GM19035 (cell line): Measurements from ENCODE around the gene GHR.

Experiments
- ATAC-seq: cut with Tn5 transposase; IDR thresholded peaks from one replicate; pipeline ENCODE4 v1.9.1; 2021; ENCODE audit not compliant: unreplicated experiment

Gene GHR

DNA sequence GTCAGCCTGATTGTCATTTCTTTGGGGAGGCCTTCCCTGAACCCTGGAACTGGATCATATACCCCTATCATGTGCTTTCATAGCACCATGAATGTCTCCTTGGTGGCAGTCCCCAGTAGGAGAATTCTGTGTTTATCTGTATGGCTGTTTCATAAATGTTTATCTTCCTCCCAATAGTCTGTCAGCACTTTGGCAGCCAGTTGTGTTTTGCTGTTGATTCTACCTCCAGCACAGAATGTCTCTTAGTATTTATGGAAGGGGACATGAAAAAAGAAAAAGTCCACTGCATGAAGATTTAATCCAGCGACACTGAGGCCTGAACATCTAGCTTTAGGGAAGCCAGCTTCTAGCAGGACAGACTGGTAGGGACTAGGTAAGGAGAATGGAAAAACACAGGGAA, 38.3 kb downstream of the GHR start:
- no peak for ATAC-seq

DNA sequence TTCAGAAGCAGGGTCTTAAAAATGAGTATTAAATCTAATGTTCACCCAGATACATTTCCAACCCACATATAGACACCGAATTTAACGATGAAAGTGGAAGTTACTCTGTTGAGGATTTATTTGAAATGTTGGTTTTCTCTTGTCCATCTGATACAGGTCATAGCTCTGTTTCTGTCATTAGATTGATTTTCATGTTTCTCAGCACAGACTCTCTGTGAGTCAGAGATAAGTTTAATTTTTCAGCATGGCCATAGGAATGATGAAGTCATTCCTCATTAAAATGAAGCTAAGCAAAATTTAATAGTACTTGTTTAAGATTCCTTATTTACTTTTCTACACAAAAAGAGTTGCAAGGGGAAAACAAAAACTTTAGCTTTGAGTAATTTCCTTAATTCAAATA, 38.8 kb downstream of the GHR start:
- ATAC-seq: no peak

DNA sequence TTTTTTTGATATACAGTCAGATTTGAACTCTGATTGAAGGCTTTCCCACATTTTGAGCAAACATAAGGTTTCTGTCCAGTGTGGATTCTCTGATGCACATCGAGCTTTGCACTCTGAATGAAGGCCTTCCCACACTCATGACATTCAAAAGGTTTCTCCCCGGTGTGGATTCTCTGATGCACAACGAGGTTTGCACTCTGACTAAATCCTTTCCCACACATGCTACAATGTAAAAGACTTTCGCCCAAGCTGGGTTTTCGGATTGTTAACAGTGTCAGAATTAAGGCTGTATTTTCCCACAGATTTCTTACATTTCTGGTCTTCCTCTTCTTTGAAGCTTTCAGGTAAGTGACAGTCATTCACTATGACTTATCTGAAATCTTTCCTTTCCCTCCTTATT, 44.3 kb downstream of the GHR start:
- ATAC-seq: no peak

DNA sequence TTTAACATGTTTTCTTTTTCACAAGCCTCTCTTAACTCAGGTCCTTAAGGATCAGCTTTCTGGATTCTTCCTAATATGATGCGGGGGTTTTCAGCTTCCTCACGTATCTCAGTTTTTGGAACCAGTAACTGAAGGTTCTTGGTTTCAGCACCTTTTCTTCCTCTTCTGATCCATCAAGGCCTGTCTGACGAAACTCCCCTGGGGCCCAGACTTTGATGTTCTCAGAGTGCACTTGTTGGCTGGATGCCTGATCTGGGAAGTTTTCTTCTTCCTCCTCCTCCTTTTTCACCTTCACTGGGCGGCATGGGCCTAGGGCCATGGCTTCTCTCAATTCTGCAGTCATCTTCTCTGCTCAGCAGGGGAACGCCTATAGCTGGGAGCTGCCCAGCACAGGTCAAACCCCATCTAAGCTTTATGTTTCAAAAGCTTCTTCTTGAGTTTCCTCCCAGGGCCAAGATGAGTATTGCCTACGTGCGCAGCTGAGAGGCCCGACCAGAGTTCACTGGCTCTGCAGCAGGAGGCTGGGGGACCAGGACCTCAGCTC, 44.8 kb downstream of the GHR start:
- no peak for ATAC-seq

DNA sequence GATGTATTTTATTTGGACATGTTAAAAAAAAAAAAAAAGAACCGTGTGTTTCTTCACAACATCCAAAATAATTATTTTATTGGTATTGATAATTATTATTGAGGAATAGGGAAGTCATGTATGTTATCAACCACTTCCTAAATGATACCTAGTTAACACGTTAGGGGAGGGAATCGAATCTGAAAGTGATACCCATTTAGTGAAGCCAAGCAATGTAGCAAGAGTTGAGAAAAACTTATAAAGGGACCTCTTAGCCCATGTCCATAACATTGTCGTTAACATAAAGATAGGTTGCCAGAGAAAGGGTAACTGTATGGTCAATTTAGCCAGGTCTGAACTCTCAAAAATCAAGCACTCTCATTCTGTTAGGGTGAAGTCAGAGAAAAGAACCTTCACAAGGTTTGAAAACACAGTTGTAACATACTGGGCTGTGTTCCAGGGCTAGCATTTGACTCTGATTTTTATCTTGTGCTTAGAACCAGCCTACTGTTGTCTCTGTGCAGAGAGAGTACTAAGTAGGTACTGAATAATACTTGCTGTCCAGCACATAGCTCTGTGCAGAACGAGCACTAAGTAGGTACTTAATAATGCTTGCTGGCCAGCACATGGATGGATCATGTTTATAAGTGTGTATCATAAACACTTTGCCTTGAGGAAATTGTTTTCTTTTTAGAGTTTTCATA, 60.4 kb downstream of the GHR start:
- ATAC-seq: peak; percentile 89

DNA sequence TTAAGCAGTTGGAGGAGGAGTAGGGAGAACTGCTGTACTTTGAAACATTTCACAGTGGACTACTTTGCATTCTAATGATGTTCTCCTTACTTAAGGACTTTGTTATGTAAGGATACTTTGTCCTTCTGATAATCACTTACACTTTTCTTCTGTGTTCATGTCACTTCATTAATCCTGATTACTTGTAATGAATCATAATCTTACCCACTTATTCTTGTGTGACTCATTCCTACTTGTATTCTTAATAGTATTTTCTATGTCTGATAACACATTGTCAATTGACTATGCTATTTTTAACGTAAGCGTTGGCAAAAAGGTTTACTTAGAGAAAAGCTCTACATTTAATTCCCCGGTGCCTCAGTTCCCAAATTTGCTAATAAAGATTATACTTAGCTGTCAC, 63.8 kb downstream of the GHR start:
- no peak for ATAC-seq

DNA sequence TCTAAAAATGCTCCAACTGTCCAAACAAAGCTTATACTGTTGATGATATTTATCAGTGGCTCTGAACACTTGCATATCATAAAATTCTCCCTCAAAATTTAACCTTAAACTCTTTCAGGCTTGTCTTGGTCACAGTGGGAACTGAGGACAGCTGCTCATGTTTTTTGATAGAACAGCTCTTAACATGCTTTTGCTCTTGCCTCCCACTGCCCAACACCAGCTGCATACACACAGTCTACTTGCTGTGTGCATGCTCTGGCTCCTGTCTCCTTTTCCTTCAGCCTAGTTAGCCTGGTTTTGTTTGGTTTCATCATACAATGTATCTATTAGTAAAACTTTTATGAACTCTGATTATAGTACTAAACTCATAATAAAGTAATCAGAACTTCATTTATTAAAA, 64.6 kb downstream of the GHR start:
- ATAC-seq: no peak

DNA sequence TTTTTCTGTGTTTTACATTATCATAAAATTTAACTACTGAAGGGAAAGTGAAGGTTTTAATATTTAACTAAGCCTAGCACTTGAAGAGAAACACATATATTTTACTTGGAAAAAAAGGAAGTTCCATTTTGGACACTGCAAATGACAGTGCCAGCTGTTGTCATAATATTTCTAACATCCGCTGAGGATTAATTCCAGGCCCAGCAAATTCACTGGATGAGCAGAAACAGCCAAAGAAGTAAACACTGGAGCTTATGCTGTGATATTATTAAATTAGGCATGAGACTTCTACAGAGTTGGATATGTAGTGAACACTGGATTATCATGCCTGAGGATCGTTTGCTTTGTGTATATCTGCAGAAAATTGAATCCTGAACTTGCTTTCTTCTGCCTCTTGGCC, 67.6 kb downstream of the GHR start:
- no peak for ATAC-seq

DNA sequence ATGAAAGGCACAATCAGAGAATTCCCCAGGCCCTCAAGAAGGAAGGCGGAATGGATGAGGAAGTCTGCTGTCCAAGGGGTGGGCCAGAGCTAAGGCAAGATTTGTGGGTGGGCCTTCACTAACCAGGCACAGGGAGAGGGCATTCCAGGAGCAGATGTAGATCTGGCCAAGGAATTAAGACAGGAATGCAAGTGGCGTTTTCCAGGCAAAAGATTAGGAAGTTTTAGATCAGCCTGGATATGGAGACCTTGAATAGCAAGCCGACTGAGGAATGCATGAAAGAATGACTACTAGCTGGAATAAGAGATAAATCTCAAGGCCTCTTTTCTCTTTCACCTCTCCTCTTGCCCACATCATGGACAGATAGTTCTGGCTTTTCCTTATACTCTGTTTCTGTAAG, 68.5 kb downstream of the GHR start:
- no peak for ATAC-seq

DNA sequence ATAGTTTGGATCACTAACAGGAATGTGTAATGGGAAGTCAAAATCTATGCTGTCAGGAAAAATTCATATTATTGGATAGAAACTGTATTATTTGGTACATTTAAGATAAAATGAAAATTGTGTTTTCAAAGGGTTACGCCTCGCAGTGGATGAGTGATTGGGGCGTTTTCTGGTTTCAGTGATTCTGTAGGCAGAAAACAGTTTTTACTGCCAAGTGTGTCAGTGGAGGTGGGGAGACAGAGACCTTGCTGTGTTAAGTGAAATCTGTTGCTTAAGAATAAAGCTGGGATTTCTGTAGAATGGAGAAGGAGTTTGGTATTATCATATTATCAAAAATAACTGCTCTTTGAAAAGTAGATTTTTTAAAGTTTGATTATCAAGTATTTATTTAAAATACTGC, 69.7 kb downstream of the GHR start:
- ATAC-seq: no peak

DNA sequence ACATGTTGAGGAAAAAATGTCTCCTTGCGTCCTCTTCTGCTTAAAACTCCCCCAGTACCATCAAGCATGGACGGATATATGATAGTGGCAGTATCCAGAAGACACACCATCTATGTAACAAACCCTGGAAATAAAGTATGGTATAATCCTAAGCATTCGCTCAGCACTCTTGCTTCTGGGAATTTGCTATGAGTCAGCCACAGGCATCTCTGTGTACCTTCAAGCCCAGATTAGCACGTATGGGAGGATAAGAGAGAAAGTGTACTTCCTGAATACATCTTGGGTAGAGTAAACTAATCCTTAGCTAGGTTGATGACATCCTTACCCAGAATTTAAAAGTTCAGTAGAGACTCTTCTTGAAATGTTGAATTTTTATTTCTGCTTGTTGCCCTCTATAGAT, 71.2 kb downstream of the GHR start:
- ATAC-seq: no peak

DNA sequence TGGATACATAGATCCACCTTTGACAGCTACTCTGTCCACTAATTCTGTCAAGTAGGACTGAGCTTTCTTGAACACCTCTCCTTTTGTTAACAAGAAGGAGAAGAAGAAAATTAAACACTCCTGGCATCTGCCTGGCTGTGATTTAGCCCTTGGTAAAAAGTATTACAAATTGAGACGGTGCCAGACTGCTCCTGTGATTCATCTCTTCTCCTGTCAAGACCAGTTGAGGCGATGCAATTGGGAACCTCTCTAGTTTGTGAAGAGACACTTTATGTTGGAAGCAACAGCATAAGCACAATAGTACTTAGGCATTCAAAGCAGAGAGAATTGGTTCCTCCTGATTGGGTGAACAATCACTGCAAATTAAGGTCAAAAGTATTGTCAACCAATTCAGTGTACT, 72.7 kb downstream of the GHR start:
- ATAC-seq: no peak

DNA sequence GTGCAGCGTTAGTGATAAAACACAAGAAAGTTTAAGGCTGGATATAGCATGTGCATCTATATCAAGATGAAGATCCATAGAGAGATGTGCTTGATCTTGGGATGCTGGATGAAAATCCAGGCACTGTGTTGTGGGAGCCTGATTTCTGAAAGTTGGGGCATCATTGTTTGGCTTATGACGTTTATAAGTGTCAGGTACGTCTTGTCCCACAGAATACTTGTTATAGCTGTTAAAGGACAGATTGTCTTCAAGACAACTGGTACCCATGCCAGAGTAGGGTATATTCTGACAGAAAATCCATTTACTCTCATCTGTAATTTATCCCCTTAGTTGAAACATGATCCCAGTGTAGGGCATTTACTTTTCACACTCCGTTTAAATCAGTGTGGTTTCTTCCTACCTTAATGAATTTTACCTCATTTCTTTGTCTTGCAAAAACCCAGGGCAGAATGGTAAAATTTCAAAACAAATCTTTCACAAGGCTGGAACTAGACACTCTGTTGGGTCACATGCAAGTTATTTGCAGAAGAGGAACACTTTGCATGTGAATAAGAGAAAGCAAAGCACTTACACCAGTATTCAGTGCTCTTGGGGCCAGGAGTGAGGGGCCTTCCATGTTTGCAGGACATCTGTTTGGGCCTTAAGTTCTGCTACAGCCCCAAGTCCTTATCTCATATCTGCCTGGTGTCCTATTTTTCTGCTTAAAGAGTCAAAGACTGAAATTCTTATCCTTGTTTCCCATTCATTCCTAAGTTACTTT, 73.3 kb downstream of the GHR start:
- ATAC-seq: no peak

DNA sequence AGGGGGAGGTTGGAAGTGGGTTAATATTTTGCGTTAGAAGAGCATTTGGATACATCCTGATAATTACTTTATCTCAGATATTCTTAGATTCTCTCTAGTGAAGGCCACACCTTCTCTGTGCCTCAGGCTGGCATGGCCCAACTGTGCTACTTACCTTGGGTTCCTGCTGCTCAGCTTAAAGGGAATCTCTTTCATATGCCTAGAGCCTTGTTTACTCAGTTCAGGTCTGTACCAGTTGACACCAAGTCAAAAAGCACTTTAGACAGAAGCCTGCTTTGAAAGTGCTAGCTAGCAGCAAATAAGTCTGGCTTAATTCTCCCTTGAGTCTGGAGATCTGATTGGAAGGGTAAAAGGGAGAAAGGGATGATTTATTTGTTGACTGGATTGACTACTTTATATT, 74.8 kb downstream of the GHR start:
- no peak for ATAC-seq

DNA sequence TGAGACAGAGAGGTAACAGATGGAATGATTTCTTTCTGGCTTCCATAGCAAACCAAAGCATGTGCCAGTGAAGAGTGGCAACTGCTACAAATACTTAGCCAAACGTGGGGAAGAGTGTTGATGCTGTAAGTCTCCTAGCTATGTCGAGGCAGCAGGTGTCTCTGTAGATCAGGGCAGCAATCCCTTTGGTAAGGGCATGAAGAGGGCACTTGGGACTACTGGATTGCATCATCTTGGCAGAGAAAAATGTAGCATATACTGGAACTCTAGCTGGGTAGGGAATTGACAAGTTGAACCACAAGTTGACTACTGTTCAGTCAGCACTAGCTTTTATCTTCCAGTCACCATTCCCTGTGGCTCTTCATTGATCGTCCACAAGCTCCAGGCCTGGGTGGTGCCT, 75.8 kb downstream of the GHR start:
- no peak for ATAC-seq

DNA sequence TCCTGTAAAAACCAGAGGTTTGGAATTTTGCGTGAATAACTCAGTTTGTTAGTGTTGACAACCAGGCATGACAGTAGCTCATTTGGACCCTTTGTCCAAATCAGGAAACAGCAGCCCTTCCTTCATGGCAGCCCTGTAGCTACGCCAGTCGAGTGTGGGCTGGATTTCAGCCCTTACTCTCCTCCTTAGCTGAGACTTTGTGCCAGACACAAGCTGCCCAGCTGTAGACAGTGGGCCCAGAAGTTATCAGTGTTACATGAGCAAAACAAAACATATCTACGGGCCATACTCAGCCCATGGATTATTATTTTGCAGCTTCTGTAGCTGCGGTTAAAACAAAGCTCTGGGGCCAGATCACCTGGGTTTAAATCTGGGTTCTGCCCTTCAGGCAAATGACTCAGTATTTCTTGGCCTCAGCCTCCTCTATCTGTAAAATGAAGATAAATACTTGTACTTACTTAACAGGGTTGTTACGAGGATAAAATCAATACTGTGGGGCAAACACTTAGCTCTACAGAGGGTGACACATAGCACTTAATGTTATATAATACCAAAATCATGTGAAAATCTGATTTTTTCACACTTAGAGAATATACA, 76.9 kb downstream of the GHR start:
- ATAC-seq: no peak

DNA sequence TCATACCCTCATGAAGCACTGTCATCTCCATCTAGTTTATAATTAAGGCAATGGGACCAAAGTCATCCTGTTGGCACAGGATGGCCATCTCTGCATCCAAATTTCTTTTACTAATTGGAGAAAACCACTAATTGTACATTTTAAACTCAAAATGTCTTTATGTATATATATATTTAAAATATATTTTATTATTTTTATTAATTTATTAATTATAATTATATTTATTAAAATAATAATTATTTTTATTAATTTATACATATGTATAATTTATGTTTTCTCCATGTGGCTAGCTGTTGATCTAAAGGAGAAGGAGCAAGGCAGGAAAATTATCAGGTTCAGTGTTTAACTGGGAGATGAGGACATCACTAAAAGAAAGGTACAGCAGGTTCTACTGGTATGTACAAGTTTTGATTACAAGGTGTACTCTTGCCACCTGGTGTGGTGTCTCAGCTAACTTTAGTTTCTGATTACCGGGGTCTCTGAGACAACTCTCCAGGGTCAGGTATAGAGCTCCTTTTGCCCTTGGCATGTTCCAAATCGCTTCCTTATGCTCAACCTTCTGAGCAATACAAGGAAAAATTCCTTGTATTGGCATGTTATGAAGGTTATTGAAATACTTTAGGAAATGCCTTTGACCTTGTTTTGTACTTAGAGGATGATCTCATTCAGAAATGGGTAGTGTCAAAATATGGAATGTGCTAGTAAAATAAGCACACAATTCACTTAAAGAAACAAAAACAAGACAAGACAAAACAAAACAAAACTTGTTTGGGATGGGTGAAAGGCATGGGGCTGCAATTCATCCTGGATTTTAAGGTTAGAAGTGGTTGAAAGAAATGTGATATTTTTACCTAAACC, 79.6 kb downstream of the GHR start:
- ATAC-seq: no peak

DNA sequence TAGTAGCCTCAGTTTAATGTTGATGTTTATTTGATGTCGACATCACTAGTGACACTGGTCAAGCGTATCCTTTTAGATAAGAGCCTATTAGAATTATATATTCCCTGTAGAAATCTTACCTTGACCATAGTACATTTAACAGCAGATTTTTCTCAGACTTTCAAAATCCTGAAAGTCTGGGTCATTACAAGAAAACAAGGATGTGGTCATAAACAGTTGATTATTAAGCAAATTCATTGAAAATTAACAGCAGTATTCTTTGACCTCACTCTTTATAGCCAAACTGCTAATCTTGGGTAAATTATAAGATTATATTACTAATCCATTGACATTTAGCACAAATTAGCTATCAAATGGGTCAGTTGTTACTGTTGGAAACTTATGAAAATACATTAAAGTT, 83.4 kb downstream of the GHR start:
- no peak for ATAC-seq

DNA sequence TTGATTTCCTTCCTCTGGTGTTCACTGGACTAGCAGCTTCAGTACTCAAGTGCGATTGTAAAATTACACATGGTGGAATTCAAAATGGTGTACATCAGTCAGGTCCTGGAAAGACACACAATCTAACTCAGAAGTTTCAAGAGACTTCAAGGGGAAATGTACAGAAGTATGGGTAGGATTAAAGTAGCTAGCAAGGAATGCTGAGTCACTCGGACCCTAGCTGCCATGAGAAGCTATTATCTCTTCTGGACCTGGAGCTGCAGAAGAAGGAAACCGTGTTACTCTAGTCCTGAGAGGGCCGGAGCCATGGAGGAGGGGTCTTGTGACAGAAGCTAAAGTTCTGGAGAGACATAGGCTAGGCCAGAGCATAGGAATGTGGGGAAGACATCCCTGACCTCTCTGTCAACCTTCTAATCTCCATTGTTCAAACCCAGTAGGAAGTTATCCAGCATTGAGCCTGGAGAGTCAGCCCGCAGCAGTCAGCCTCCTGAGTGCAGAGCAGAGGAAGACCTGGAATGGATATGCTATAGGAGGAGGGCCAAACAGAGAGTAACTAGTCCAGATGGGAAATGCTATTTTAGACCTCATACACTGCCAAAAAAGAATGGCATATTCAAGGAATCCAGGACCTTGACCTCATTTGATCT, 84.3 kb downstream of the GHR start:
- no peak for ATAC-seq

DNA sequence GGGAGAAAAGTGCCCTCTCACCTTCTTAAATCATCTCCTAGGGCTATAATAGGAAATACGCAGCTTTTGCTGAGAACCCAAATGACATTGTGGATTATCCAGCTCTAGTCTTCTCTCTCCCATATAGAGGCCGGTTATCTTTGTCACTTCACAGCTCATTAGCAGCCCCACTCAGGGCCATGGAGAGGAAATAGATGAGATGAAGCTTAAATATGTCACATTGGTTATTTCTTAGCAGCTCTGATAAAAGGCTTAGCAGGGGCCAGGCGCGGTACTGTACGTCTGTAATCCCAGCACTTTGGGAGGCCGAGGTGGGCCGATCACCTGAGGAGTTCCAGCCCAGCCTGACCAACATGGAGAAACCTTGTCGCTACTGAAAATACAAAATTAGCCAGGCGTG, 90.0 kb downstream of the GHR start:
- no peak for ATAC-seq

DNA sequence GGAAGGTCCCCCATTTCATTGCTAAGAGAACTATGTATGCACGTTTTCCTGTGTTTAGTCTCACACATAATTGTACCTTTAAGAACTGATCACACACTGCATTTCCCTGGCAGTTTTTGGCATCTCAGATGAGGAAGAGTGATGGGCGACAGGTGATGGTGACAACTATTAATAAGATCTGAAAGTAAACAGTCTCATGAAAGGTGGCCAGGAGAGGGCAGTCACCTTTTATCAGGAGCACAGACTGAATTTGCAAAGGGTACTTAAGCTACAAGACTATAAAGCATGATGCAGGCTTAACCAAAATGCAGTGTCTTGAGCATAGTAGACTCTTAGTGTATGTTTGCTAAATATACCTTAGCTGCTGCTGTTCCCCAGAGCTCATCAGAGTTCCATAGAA, 91.5 kb downstream of the GHR start:
- no peak for ATAC-seq
